DND-41 (cell line): ENCODE data around the gene TTYH2.

Experiments used
- CTCF ChIP-seq: IDR thresholded peaks from 2 replicates; pipeline ENCODE4 v1.5.1; 2012; ENCODE audit warnings: borderline replicate concordance, low read length, moderate library complexity, mild to moderate bottlenecking; ENCODE audit not compliant: poor library complexity, severe bottlenecking; ENCODE audit errors: extremely low read depth
- EZH2 ChIP-seq: IDR thresholded peaks from 3 replicates; pipeline ENCODE4 v1.6.1; 2012; ENCODE audit warnings: borderline replicate concordance, low read depth, mild to moderate bottlenecking, moderate library complexity, low read length, inconsistent platforms; ENCODE audit not compliant: severe bottlenecking

- TF ChIP-seq CTCF (no peak), EZH2 (no peak)
Observed at GRCh38 chr17:74249590-74250270, 36.4 kb downstream of the TTYH2 start.
